ENCODE measurements around the gene CYFIP2.

DNA sequence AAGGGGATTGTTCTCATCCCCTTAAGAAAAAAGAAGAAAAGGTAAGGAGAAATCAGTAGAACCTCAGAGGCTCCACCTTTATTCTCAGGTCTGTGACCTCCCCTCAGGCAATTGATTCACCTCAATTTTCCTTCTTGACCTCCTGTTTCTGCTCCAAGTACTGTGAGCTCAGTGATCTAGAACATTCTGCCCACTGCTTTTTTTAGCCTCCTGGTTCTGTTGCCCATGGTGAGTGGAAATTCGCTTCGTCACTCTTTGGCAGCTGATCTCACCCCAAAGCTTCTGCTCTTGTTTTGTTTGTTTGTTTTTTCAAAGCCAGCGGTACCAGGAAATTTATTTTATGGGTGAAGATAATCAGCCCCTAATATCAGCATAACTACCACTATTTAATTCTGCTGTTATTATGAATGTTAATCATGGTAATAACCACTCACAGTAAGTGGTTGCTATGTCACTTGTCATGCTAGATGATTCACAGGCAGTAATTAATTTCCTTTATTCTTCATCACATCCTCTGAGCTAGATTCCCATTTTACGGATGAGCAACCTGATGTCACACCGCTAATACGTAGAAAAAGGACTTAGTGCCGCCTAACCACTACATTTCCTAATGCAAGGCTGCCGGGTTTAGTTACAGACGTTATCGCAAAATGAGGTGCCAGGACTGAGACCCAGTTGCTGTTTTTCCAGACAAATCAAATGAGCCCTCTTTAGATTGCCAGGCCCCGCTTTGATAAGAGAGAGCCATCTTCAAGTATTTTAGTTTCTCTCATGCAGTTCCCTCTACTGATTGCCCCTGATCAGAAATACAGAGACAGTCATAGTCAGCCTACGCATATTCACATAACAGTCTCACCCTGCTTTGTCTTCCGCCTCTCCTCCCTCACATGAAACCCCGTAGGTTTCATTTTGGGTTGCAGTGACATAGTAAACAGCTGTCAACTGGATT lies 78.2 kb downstream of the CYFIP2 start:
- TF ChIP-seq CTCF (IDR thresholded peaks at IDR 0.05) (no peak), POLR2A (IDR thresholded peaks at IDR 0.05) (no peak)
